ENCODE measurements around the gene APOBEC2. TPM values are rescaled to one million over a fixed set of nuclear protein-coding genes. Genes with fewer than 3 reads are reported as not detected.
A peak's percentile ranks its signal among the peaks of the same experiment; 100 is the strongest.

Gene APOBEC2
- total and polyA plus RNA-seq, 9 of the 15 experiments (the other 6 are each of a cell fraction or from before 2014, with no cell fraction given) = 0.25 to 1.6 TPM; not detected in 7

DNA sequence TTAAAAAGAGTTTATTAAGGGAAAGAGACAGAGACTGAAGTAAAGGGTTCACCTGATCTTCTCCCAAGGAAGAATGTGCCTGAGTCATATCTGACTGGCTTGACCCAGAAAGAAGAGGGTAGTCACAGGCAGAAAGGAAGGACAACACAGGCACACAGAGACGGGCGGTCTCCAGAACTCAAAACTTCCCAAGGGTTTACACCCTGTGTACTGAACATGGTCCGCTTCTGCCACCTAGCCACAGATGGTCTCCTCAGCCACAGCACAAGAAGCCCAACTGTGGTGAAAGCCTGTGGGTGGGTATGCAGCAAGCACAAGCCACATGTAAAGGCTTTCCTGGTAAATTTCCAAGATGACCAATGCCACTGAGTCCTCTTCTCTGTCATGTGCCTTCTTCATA, 31.2 kb upstream of the APOBEC2 start (continued):
- TF ChIP-seq, protein P1, sequence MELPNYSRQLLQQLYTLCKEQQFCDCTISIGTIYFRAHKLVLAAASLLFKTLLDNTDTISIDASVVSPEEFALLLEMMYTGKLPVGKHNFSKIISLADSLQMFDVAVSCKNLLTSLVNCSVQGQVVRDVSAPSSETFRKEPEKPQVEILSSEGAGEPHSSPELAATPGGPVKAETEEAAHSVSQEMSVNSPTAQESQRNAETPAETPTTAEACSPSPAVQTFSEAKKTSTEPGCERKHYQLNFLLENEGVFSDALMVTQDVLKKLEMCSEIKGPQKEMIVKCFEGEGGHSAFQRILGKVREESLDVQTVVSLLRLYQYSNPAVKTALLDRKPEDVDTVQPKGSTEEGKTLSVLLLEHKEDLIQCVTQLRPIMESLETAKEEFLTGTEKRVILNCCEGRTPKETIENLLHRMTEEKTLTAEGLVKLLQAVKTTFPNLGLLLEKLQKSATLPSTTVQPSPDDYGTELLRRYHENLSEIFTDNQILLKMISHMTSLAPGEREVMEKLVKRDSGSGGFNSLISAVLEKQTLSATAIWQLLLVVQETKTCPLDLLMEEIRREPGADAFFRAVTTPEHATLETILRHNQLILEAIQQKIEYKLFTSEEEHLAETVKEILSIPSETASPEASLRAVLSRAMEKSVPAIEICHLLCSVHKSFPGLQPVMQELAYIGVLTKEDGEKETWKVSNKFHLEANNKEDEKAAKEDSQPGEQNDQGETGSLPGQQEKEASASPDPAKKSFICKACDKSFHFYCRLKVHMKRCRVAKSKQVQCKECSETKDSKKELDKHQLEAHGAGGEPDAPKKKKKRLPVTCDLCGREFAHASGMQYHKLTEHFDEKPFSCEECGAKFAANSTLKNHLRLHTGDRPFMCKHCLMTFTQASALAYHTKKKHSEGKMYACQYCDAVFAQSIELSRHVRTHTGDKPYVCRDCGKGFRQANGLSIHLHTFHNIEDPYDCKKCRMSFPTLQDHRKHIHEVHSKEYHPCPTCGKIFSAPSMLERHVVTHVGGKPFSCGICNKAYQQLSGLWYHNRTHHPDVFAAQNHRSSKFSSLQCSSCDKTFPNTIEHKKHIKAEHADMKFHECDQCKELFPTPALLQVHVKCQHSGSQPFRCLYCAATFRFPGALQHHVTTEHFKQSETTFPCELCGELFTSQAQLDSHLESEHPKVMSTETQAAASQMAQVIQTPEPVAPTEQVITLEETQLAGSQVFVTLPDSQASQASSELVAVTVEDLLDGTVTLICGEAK (IDR thresholded peaks at IDR 0.05) = no peak
- TF ChIP-seq, protein P1 (CRISPR knock-in tag; IDR thresholded peaks at IDR 0.05) = no peak
- TF ChIP-seq, protein P2, sequence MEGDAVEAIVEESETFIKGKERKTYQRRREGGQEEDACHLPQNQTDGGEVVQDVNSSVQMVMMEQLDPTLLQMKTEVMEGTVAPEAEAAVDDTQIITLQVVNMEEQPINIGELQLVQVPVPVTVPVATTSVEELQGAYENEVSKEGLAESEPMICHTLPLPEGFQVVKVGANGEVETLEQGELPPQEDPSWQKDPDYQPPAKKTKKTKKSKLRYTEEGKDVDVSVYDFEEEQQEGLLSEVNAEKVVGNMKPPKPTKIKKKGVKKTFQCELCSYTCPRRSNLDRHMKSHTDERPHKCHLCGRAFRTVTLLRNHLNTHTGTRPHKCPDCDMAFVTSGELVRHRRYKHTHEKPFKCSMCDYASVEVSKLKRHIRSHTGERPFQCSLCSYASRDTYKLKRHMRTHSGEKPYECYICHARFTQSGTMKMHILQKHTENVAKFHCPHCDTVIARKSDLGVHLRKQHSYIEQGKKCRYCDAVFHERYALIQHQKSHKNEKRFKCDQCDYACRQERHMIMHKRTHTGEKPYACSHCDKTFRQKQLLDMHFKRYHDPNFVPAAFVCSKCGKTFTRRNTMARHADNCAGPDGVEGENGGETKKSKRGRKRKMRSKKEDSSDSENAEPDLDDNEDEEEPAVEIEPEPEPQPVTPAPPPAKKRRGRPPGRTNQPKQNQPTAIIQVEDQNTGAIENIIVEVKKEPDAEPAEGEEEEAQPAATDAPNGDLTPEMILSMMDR (IDR thresholded peaks at IDR 0.05 in 2 of 3, conservative IDR thresholded peaks at IDR 0.05 in 1 of 3; ENCODE audit: insufficient read depth in 2 of 3, low read depth in 1 of 3, low read length in 3 of 3) = peak; percentile 22 to 57 (median 34); a peak in 3 of 6 replicates
- no peak for TF ChIP-seq CTBP1 (IDR thresholded peaks at IDR 0.05; ENCODE audit: borderline replicate concordance)

Data from K562 (cell line).